ENCODE results near the gene RNF148. TPM values are rescaled to one million over a fixed set of nuclear protein-coding genes. Genes with fewer than 3 reads are reported as not detected.

The RNF148 gene
- total RNA-seq, 4 donors from 2014 or later, result 0.87 to 2.1 (median 1.5) TPM; not detected in 1

GRCh38 chr7:122652876-122653275 is 49.8 kb downstream of the RNF148 start:
- TF ChIP-seq POLR2A (IDR thresholded peaks at IDR 0.05), result no peak
- TF ChIP-seq CTCF (IDR thresholded peaks at IDR 0.05), result no peak
- no peak for TF ChIP-seq EP300 (IDR thresholded peaks at IDR 0.05)
- H3K4me3 ChIP-seq, result no peak overlapping the region
- no peaks in the 10 kb centered on the region for H3K27me3 ChIP-seq
- WGBS, 2 donors, result 63 to 75% methylated on average over 4 of the region's 4 CpGs
- no peaks in the 10 kb centered on the region for H3K9me3 ChIP-seq
- H3K27ac ChIP-seq, result no peak overlapping the region
- DNase-seq (ENCODE audit: low spot score in 2 of 2), result no peak
- H3K4me1 ChIP-seq, result no peaks in the 10 kb centered on the region
- no peaks in the 10 kb centered on the region for H3K36me3 ChIP-seq

Small RNA genes within 50 kb of the gene (small RNA-seq; reads per million reads assigned to genes)
- gene AC006463.1, result not detected

Other genes starting within 250 kb of the RNF148 start
- 1 to 10 TPM in 3 of 4 donors, under 1 TPM in 1; 0.39 to 2.4 (median 1.7) TPM for gene RNF133, start 3.8 kb downstream of the RNF148 start, total RNA-seq
- gene CADPS2, start 183.5 kb upstream of the RNF148 start, total RNA-seq, result 10 to 100 TPM; 20.3 to 44.4 (median 27.1) TPM